ENCODE results near the gene GCC1.
"Not testable (repeated sequence)": the region's sequence is repeated elsewhere in the genome, so short reads cannot be mapped to it uniquely, and the experiment has no call there.

GCC1 gene

GRCh38 chr7:127588697-127589482 is 3.5 kb upstream of the GCC1 start:
- peak; percentile 18 for DNase-seq

- DNase-seq: peak; percentile 92
Measured at GRCh38 chr7:127588019-127588696, 2.8 kb upstream of the GCC1 start, which contains the start of gene ARF5. ARF5 (plus strand) TSS chr7:127588411; CDS start chr7:127588499, 88 bp downstream.

- no peak for DNase-seq
Measured at GRCh38 chr7:127587663-127588018, 2.2 kb upstream of the GCC1 start.

GRCh38 chr7:127586346-127586745 is 950 bp upstream of the GCC1 start:
- no peak for DNase-seq

GRCh38 chr7:127584648-127585043 is 750 bp downstream of the GCC1 start:
- DNase-seq: no peak

GRCh38 chr7:127582361-127582760 is 3.0 kb downstream of the GCC1 start:
- no peak for DNase-seq

- DNase-seq: no peak
Measured at GRCh38 chr7:127581716-127582115, 3.7 kb downstream of the GCC1 start.

- DNase-seq: no peak
Measured at GRCh38 chr7:127580612-127581011, 4.8 kb downstream of the GCC1 start.

- DNase-seq: no peak
Measured at GRCh38 chr7:127578711-127579275, 6.6 kb downstream of the GCC1 start.

GRCh38 chr7:127578036-127578684 is 7.2 kb downstream of the GCC1 start:
- no peak for DNase-seq

- DNase-seq: no peak
Measured at GRCh38 chr7:127571741-127572505, 13.5 kb downstream of the GCC1 start.

GRCh38 chr7:127568034-127568433 is 17.4 kb downstream of the GCC1 start:
- not testable (repeated sequence) for DNase-seq

- DNase-seq: no peak
Measured at GRCh38 chr7:127566242-127566641, 19.2 kb downstream of the GCC1 start.

- no peak for DNase-seq
Measured at GRCh38 chr7:127557803-127558202, 27.6 kb downstream of the GCC1 start.

- no peak for DNase-seq
Measured at GRCh38 chr7:127556404-127556803, 29.0 kb downstream of the GCC1 start.

GRCh38 chr7:127551941-127552340 is 33.5 kb downstream of the GCC1 start:
- DNase-seq: no peak

GRCh38 chr7:127550247-127550646 is 35.1 kb downstream of the GCC1 start:
- no peak for DNase-seq

- no peak for DNase-seq
Measured at GRCh38 chr7:127546313-127546712, 39.1 kb downstream of the GCC1 start.

GRCh38 chr7:127541548-127541947 is 43.8 kb downstream of the GCC1 start:
- no peak for DNase-seq

GRCh38 chr7:127540461-127540860 is 44.9 kb downstream of the GCC1 start:
- not testable (repeated sequence) for DNase-seq

- no peak for DNase-seq
Measured at GRCh38 chr7:127539116-127539515, 46.3 kb downstream of the GCC1 start.

- no peak for DNase-seq
Measured at GRCh38 chr7:127536741-127537140, 48.7 kb downstream of the GCC1 start.

- no peak for DNase-seq
Measured at GRCh38 chr7:127536394-127536691, 49.1 kb downstream of the GCC1 start.
